ENCODE results near the gene ATF1.
"Not testable (repeated sequence)": the region's sequence is repeated elsewhere in the genome, so short reads cannot be mapped to it uniquely, and the experiment has no call there.

Gene ATF1

DNA sequence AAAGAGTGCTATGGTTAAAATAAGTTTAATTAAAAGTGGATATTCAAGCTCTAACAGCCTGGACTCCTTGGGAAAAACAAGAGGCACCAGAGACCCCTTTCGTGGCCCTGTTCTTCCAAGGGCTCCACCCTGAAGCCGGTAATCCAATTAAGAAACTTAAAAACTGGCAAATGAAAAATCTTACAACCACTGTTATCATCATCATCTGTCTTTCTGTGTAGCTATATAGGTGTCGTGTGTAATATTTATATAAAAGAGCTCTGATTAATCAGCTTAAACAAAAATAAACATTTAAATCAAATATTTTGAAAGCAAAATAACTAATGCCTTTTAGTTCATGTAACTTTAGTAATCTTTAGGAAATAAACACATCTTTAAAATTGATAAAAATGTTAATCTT, 4.5 kb downstream of the ATF1 start:
- H3K36me3 ChIP-seq (ENCODE audit: control insufficient read depth, low read length), result peaks cover 13% of the 10 kb centered on the region
- no peak for TF ChIP-seq EZH2phosphoT487 (IDR thresholded peaks at IDR 0.05; ENCODE audit: borderline replicate concordance, low read length)
- TF ChIP-seq, protein P1, sequence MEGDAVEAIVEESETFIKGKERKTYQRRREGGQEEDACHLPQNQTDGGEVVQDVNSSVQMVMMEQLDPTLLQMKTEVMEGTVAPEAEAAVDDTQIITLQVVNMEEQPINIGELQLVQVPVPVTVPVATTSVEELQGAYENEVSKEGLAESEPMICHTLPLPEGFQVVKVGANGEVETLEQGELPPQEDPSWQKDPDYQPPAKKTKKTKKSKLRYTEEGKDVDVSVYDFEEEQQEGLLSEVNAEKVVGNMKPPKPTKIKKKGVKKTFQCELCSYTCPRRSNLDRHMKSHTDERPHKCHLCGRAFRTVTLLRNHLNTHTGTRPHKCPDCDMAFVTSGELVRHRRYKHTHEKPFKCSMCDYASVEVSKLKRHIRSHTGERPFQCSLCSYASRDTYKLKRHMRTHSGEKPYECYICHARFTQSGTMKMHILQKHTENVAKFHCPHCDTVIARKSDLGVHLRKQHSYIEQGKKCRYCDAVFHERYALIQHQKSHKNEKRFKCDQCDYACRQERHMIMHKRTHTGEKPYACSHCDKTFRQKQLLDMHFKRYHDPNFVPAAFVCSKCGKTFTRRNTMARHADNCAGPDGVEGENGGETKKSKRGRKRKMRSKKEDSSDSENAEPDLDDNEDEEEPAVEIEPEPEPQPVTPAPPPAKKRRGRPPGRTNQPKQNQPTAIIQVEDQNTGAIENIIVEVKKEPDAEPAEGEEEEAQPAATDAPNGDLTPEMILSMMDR (IDR thresholded peaks at IDR 0.05; ENCODE audit: low read depth, low read length, poor library complexity, severe bottlenecking), result no peak
- H3F3A ChIP-seq (ENCODE audit: control insufficient read depth, insufficient read depth), result 0 out of 2 replicates have a peak, but pooled peaks cover under 1% of the 10 kb centered on the region
- H3K4me1 ChIP-seq (ENCODE audit: control insufficient read depth, low read length), result peaks cover 13% of the 10 kb centered on the region
- H3K9me3 ChIP-seq (ENCODE audit: control insufficient read depth, insufficient read depth, low read length), result no peaks in the 10 kb centered on the region
- no peak overlapping the region for H3K27ac ChIP-seq (ENCODE audit: low read depth, low read length)
- no peak overlapping the region for H3K4me3 ChIP-seq (ENCODE audit: low read length)
- no peaks in the 10 kb centered on the region for H3K27me3 ChIP-seq (ENCODE audit: control insufficient read depth, low read length)
- 0 out of 2 replicates have a peak, but pooled peaks cover 3% of the 10 kb centered on the region for H4K20me1 ChIP-seq (ENCODE audit: control insufficient read depth, insufficient read depth, low read depth, low read length)
- no peak overlapping the region for H3K4me2 ChIP-seq (ENCODE audit: low read length)
- H3K9me2 ChIP-seq (replicated peaks; ENCODE audit: control insufficient read depth, low read length), result no peaks in the 10 kb centered on the region
- peaks cover 74% of the 10 kb centered on the region for H3K79me2 ChIP-seq (ENCODE audit: control insufficient read depth, low read length)

DNA sequence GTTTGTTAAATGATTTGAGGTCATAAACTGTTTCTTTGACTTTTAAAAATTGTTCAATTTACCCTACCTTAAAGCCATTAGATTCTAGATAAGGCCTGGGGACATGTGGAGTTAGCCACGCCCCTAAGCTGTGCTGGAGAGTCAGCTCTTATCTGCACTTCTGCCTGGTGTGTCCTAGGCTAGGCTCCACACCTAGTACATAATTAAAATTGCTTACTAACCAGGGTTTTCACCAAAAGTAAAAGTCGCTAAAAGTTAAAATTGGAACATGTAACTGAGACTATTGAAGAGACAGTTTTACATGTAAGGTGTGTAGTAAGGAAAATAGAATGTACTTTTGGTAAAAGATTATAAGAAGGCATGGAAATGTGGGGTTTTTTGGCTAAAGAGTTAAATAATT, 4.9 kb downstream of the ATF1 start:
- H3K4me2 ChIP-seq (ENCODE audit: low read length); H3K9me2 ChIP-seq (replicated peaks; ENCODE audit: control insufficient read depth, low read length); H3K27me3 ChIP-seq (ENCODE audit: control insufficient read depth, low read length); H3K9me3 ChIP-seq (ENCODE audit: control insufficient read depth, insufficient read depth, low read length); H4K20me1 ChIP-seq (ENCODE audit: control insufficient read depth, insufficient read depth, low read depth, low read length); H3K4me3 ChIP-seq (ENCODE audit: low read length); H3K27ac ChIP-seq (ENCODE audit: low read depth, low read length); H3F3A ChIP-seq (ENCODE audit: control insufficient read depth, insufficient read depth): not testable (repeated sequence)
- peaks cover 13% of the 10 kb centered on the region for H3K36me3 ChIP-seq (ENCODE audit: control insufficient read depth, low read length)
- H3K4me1 ChIP-seq (ENCODE audit: control insufficient read depth, low read length), result peaks cover 13% of the 10 kb centered on the region
- peaks cover 70% of the 10 kb centered on the region for H3K79me2 ChIP-seq (ENCODE audit: control insufficient read depth, low read length)

DNA sequence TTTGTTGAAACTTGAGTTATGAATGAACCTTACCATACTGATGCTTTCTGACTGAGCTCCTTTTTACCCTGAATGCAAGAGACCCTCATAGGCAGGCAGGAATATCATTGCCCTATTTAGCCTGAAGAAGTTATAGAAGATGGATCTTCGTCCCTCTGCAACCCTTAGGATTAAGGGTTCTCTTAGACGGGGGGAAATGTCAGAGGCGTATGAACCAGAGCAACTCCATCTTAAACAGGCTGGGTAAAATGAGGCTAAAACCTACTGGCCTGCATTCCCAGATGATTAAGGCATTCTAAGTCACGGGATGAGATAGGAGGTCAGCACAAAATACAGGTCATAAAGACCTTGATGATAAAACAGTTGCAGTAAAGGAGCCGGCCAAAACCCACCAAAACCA, 7.5 kb downstream of the ATF1 start:
- H3K4me1 ChIP-seq (ENCODE audit: control insufficient read depth, low read length), result no peaks in the 10 kb centered on the region
- no peak overlapping the region for H3K4me2 ChIP-seq (ENCODE audit: low read length)
- H4K20me1 ChIP-seq (ENCODE audit: control insufficient read depth, insufficient read depth, low read depth, low read length), result no peaks in the 10 kb centered on the region
- H3K9me2 ChIP-seq (replicated peaks; ENCODE audit: control insufficient read depth, low read length), result no peaks in the 10 kb centered on the region
- H3K79me2 ChIP-seq (ENCODE audit: control insufficient read depth, low read length), result peaks cover 64% of the 10 kb centered on the region
- H3K27me3 ChIP-seq (ENCODE audit: control insufficient read depth, low read length), result no peaks in the 10 kb centered on the region
- no peak overlapping the region for H3K4me3 ChIP-seq (ENCODE audit: low read length)
- no peaks in the 10 kb centered on the region for H3K9me3 ChIP-seq (ENCODE audit: control insufficient read depth, insufficient read depth, low read length)
- peaks cover 13% of the 10 kb centered on the region for H3K36me3 ChIP-seq (ENCODE audit: control insufficient read depth, low read length)
- TF ChIP-seq, protein P1 (IDR thresholded peaks at IDR 0.05; ENCODE audit: low read depth, low read length, poor library complexity, severe bottlenecking), result no peak
- TF ChIP-seq EZH2phosphoT487 (IDR thresholded peaks at IDR 0.05; ENCODE audit: borderline replicate concordance, low read length), result no peak
- no peak overlapping the region for H3K27ac ChIP-seq (ENCODE audit: low read depth, low read length)
- no peaks in the 10 kb centered on the region for H3F3A ChIP-seq (ENCODE audit: control insufficient read depth, insufficient read depth)

DNA sequence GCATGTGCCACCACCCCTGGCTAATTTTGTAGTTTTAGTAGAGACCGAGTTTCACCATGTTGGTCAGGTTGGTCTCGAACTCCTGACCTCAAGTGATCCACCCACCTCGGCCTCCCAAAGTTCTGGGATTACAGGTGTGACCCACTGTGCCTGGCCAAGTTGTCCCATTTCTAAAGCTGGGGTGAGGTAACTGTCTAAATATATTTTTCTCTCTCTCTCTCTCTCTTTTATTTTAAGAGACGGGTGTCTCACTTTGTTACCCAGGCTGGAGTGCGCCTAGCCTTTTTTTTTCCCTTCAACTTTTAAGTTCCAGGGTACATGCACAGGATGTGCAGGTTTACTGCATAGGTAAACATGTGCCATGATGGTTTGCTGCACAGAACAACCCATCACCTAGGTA, 8.6 kb downstream of the ATF1 start:
- Histone ChIP-seq H3K79me2 (ENCODE audit: control insufficient read depth, low read length) (peaks cover 61% of the 10 kb centered on the region), H3K4me3 (ENCODE audit: low read length) (no peak overlapping the region), H4K20me1 (ENCODE audit: control insufficient read depth, insufficient read depth, low read depth, low read length) (no peaks in the 10 kb centered on the region), H3K36me3 (ENCODE audit: control insufficient read depth, low read length) (peaks cover 13% of the 10 kb centered on the region), H3F3A (ENCODE audit: control insufficient read depth, insufficient read depth) (no peaks in the 10 kb centered on the region), H3K9me2 (replicated peaks; ENCODE audit: control insufficient read depth, low read length) (no peaks in the 10 kb centered on the region), H3K27me3 (ENCODE audit: control insufficient read depth, low read length) (no peaks in the 10 kb centered on the region), H3K4me2 (ENCODE audit: low read length) (no peak overlapping the region), H3K9me3 (ENCODE audit: control insufficient read depth, insufficient read depth, low read length) (no peaks in the 10 kb centered on the region), H3K4me1 (ENCODE audit: control insufficient read depth, low read length) (no peaks in the 10 kb centered on the region), H3K27ac (ENCODE audit: low read depth, low read length) (no peak overlapping the region)
- TF ChIP-seq, protein P1 (IDR thresholded peaks at IDR 0.05; ENCODE audit: low read depth, low read length, poor library complexity, severe bottlenecking), result no peak
- TF ChIP-seq EZH2phosphoT487 (IDR thresholded peaks at IDR 0.05; ENCODE audit: borderline replicate concordance, low read length), result no peak

Measured in DOHH2 (cell line).